Epidermal melanocyte (primary cell): ENCODE results near the gene UROC1.

Source experiments
- DNase-seq: peaks from one replicate; pipeline ENCODE4 v3.0.0; 2011; ENCODE audit warnings: low spot score; ENCODE audit not compliant: insufficient read length

The UROC1 gene

DNA sequence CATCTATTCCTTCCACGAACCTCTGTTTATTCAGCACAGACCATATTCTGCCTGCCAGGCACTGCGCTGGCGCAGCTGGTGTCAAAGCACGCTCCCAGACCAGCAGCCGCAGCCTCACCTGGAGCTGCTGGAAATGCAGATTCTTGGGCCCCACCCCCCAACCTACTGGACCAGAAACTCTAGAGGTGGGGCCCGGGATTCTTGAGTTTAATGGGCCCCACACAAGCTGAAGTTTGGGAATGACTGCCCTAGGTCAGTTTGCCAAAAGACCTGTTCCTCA lies 13.4 kb upstream of the UROC1 start:
- no peak for DNase-seq

DNA sequence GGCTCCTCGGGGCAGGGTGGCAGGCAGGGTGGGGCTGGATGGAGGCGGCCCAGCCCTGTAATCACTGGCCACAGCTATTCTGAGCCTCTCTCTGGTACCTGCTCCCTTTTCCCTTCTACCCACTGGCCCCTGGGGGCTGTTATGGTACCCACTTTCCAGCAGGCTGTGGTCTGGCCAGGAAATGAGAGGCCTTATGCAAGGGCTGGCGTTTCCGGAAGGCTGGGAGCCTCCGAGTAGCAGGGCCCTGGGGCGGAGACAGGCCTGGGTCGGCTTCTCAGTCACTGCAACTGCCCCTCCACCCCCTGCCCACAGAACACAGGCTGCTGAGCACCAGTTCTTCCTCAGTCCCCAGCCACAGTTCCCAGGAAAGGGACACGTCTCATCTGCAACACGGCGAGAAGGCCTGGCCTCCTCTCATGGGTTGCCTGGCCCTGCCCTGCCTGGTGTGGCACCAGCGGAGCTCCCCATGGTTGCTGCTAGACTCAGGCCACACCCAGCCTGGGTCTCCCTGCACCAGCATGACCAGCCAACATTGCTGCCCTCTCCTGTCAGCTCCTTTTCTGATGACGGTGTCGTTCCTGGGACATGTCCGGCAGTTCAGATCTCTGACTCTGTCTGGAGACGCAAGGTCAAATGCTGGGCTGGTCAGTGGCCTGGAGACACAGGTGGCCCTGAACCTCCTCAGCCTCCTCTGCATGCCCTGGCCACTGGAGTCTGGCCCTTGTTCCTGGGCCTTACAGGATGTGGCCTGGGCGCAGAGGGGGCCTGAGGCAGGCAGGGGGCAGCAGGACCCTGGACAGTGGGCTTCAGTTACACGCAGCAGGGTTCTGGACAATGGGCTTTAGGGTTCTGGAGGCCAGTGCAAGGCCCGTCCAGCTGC lies 12.8 kb upstream of the UROC1 start:
- no peak for DNase-seq

- no peak for DNase-seq
Measured at GRCh38 chr3:126529585-126530170, 12.1 kb upstream of the UROC1 start.

GRCh38 chr3:126528800-126529541 lies 11.4 kb upstream of the UROC1 start:
- no peak for DNase-seq

DNA sequence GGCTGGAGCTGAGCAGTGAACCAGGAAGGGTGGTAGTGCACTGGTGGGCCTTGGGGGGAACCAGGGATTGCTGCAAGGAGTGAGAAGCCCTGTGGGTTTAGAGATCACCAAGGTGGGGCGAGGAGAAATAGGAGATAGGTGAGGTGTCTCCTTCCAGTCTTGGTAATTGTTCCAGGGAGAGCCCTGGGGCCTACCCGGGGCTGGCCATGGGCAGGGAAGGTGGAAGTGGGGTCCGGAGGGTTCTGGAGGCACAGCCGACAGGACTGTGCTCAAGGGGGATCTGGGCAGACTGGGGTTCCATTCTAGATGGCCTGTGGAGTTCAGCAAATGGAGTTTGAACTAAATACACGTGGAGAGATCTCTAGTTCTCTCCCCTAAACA lies 10.8 kb upstream of the UROC1 start:
- DNase-seq = no peak

DNA sequence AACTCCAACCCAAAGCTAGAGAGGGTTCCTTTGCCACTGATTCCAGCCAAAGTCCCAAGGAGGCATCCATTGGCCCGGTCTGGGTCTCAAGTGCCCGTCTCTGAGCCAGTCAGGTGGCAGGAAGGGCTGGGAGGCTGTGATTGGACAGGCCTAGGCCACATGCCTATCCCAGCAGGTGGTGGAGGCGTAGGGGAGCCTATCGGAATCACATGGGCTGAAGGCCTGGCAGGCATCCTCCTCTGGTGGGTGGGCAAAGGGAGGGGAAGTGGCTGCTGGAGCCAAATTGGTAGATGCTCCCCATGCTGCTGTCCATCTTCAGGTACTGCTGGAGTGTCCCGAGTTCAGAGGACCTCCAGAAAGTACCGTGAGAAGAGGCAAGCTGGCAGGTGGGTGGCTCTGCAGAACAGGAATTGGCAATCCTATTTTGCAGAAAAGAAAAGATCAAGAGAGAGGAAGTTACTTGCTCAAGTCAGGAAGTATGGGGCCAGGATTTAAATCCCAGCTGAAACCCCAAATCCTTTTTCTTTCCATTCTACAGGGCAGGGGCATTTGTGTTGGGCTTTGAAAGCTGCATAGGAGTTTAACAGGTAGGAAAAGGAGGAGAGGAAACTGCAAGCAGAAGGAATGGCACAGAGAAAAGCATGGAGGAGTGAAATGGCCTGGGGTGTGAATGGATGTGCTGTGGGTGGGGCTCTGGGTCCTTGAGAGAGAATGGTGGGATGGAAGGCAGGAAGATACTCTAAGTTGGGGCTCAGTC lies 10.1 kb upstream of the UROC1 start:
- no peak for DNase-seq

- DNase-seq = no peak
Measured at GRCh38 chr3:126527006-126527405, 9.4 kb upstream of the UROC1 start.

DNA sequence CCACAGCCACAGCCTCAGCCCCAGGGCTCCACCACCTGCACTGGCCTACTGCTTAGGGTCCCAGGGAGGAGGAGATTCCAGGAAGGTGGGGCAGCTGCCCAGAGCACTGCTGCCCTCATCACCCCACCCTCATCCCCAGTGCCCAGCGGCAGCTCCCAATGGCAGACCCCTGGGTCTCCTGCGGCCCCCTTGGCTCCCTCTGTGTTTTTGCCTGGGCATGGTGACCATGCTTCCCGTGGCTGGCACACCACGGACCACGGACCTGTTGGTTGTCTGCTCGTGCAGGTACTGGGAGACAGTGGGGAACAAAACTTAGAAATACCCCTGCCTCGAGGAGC lies 9.1 kb upstream of the UROC1 start:
- DNase-seq = no peak

DNA sequence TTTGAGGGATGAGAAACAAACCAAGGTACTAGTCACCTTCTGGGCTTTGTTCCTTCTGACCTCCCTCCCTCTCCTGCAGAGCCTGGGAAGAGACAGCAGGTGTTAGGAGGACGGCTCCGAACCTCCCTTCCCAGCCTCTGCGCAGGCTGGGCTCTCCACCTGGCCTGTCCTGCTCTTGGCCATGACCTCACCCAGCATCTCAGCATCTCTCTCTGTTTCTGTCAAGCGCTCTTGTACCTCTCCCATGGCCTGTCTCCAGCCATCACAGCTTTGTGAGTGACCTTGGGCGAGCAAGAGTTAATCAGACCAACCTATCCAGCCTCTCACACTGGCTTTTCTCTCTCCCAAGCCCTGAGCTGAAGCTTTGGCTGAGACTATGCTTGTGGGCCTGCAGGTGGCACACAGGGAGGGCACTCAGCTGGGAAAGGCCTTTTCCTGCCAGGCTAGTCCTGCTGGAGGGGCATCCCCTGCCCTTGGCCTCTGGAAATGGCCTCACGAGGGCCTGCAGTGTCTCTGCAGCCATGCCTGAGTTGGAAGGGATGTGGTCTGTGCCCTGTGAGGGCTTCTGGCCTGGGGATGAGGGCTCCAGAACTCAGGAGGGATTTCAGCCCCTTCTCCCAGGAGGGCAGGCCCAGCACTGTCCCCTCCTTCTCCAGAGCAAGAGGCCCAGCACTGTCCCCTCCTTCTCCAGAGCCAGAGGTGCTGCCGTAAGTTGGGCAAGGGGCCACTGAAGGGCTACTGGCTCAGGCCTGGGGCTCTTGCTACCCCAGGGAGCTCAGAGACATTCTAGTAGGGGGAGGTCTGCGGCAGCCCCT lies 8.5 kb upstream of the UROC1 start:
- no peak for DNase-seq

GRCh38 chr3:126525091-126525852 lies 7.7 kb upstream of the UROC1 start:
- DNase-seq = no peak

GRCh38 chr3:126524429-126524988 lies 6.9 kb upstream of the UROC1 start:
- no peak for DNase-seq

DNA sequence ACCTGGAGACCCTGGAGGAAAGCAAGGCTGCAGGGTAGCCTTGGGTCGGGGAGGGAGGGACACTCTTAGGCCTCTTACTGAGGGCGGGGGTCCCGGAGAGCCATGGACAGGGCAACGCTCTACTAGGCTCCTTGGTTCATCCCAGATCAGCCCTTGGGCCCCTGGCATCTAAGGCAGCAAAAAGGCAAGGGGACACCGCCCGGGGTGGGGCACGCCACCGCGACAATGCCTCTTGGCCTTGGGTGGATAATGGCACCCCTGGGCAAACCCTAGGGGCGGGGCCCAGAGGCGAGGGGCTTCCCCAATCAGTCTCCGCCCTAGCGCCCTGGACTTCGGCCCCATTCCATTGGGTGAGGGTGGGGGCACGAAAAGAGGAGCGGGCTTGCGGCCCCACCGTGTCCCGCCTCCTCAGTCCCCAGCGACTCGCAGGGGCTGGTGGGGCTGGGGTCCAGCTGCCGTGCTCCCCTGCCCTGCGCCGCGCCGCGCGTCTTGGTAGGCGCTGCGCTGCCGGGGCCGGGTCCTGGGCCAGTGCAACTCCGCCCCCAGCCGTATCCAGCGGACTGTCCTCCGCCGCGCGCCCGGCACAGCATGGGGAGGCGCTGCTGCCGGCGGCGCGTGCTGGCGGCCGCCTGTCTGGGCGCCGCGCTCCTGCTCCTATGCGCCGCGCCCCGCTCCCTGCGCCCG lies 6.3 kb upstream of the UROC1 start, which contains the start of gene CHST13:
Gene CHST13 (plus strand): TSS at position 411 of the 684 bp plus-strand sequence. CDS start 178 bp downstream, at position 589.
- no peak for DNase-seq

DNA sequence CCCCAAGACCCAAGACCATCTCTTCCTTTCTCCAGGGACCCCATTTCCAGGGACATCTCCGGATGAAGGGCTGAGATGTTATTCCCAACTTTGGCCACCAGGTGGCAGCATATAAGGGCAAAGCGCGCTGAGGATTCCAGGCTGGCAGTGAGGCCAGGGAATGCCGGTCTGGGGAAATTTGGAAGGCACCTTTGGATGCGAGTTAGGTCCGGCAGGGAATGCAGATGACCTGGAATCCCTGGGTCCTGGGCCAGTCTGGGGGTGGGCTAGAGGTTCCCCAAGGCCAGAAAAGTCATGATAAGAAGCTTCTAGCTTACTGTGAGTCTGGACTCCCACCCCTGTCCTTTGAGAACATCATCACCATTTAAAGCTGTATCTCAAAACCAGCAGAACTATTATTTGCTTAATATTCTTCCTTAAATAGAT lies 4.8 kb upstream of the UROC1 start:
- peak; percentile 83 for DNase-seq

DNA sequence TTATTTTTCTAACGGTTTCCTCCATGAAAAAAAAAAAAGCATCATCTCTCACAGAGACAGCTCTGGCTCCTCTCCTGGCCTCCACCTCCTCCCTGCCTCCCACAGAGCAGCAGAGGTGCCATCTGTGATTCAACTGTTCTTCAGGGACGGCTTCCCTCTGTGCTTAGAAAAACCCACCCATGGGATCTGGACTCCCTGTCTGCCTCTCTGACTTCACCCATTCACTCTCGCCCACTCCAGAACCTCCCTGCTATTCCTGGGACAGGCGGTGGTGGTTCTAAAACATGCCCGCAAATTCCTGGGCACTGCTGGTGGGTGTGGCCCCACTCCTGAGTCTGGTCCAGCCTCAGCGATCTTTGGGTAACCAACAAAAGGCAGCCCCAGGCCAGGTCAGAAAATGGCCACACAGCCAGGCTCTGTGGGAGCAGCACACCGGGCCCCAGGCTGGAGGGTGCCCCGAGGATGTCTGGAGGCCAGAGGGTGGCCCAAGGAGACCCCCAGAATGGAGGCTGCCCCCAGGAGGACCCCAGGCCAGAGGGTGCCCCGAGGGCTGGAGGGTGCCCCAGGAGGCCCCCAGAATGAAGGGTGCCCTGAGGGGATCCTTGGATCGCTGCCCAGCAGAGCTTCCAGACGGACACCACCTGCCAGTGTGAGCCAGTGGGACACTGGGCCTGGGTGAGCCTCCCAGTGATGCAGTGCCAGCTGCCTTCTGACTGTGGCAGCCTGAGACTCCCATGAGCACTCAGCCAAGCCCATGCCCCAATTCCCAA lies 3.7 kb upstream of the UROC1 start:
- no peak for DNase-seq

GRCh38 chr3:126519506-126520455 lies 2.2 kb upstream of the UROC1 start:
- no peak for DNase-seq

DNA sequence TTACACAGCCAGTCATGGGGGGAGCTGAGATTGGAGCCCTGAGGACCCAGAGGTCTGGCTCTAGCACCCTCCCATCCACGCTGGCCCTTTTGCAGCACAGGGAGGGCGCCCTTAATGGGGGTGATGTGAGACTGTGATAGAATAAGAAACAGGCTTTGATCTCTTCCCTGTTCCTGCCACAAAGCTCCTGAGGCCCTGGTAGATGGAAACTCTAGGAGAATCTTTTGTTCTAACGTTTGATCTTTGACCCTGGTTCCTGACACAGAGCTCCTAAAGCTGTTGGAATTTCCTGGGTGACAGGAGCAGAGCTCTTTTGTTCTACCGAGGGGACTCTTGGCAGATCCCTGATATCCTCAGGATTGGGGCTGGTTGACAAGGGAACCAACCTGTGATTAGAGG lies 1.2 kb upstream of the UROC1 start:
- DNase-seq = no peak

DNA sequence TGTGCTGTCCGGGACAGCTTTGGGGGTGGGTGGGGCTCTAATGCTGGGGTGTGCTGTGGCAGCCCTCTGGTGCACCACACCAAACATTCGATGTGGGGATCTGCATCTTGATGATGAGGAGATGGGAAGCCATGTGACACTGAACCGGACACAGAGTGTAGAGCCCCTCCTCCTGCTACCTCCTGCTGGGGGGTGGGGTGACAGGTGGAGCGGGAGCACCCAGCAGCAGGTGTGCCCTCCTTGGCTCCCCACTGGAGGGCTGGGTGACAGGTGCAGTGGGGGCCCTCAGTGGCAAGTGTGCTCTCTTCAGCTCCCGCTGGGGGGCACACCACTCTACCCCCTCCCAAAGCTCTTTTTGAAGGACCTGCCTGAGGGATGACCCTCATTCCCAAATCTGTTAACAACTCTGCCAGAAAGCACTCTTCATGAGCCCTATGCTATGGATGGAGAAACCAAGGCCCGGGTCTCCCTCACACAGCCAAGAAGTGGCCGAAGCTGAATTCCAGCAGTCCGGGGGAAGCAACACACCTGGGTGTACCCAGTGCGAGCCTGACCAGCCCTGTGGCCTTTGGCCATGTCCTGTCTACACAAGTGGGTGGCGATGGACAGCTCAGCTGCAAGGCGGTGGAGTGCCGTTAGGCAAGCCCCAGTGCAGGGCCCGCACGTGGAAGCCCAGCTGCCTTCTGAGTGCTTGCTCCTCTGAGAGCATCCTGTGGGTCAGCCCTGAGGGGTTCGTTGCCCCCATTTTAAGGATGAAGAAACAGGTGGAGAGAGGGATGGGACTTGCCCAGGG lies 609 bp upstream of the UROC1 start:
- DNase-seq = no peak
